Calu3 (cell line): ENCODE data around the gene UBE2E3. TPM values are rescaled to one million over a fixed set of nuclear protein-coding genes. Genes with fewer than 3 reads are reported as not detected.

Experiments
- BruUV-seq: library from RNA; stranded (reverse); fragments of 400-500 nt; replicated peaks from 2 replicates; lab custom pipeline; 2021; lab: Mats Ljungman, UMichigan
- CTCF ChIA-PET: fragments of 300-600 bp; sonication (Branson Sonifier 250); formaldehyde crosslinking; loops from one replicate; lab custom pipeline; 2022; ENCODE audit warnings: antibody characterized with exemption; lab: Charles Lee
- DNase-seq: peaks from one replicate; pipeline ENCODE4 v3.0.0; 2022
- H3K27ac Mint-ChIP-seq: one replicate; pipeline ENCODE4 v1.8.0; 2022; ENCODE audit warnings: mixed read lengths; ENCODE audit not compliant: unreplicated experiment
- H3K27me3 Mint-ChIP-seq: one replicate; pipeline ENCODE4 v1.8.0; 2022; ENCODE audit warnings: mixed read lengths; ENCODE audit not compliant: unreplicated experiment
- H3K36me3 Mint-ChIP-seq: one replicate; pipeline ENCODE4 v1.8.0; 2022; ENCODE audit warnings: mild to moderate bottlenecking, moderate library complexity, mixed read lengths; ENCODE audit not compliant: insufficient read depth, unreplicated experiment
- H3K4me1 Mint-ChIP-seq: one replicate; pipeline ENCODE4 v1.8.0; 2022; ENCODE audit warnings: mild to moderate bottlenecking, low read depth, mixed read lengths; ENCODE audit not compliant: unreplicated experiment
- H3K4me3 Mint-ChIP-seq: one replicate; pipeline ENCODE4 v1.8.0; 2022; ENCODE audit warnings: mild to moderate bottlenecking, low read depth, moderate library complexity, mixed read lengths; ENCODE audit not compliant: unreplicated experiment
- H3K9me3 Mint-ChIP-seq: one replicate; pipeline ENCODE4 v1.8.0; 2022; ENCODE audit warnings: low read depth, mixed read lengths; ENCODE audit not compliant: unreplicated experiment
- intact Hi-C: fragments of 100-400 bp; cut with micrococcal nuclease; formaldehyde crosslinking; loops from one replicate; pipeline ENCODE4 v1.10.0; 2022; ENCODE audit not compliant: unreplicated experiment
- total RNA-seq: library from RNA; stranded (reverse); gene quantifications from 2 replicates; pipeline ENCODE4 v1.2.3, GENCODE V29; 2022
- TF ChIP-seq, protein P1 (sequence below): fragments of 200-600 bp; IDR thresholded peaks from one replicate; pipeline ENCODE4 v1.8.0; 2022; ENCODE audit warnings: antibody characterized with exemption; ENCODE audit not compliant: unreplicated experiment

UBE2E3 gene
- total RNA-seq, 1 experiment from 2014 or later: 64.3 TPM

- DNase-seq: no peak
- intact Hi-C loops: no loop called here
- Mint-ChIP-seq H3K36me3 (no peaks in the 10 kb centered on the region), H3K27ac (no peak overlapping the region), H3K4me1 (no peaks in the 10 kb centered on the region), H3K27me3 (no peaks in the 10 kb centered on the region), H3K9me3 (no peaks in the 10 kb centered on the region), H3K4me3 (no peak overlapping the region)
- TF ChIP-seq, protein P1, sequence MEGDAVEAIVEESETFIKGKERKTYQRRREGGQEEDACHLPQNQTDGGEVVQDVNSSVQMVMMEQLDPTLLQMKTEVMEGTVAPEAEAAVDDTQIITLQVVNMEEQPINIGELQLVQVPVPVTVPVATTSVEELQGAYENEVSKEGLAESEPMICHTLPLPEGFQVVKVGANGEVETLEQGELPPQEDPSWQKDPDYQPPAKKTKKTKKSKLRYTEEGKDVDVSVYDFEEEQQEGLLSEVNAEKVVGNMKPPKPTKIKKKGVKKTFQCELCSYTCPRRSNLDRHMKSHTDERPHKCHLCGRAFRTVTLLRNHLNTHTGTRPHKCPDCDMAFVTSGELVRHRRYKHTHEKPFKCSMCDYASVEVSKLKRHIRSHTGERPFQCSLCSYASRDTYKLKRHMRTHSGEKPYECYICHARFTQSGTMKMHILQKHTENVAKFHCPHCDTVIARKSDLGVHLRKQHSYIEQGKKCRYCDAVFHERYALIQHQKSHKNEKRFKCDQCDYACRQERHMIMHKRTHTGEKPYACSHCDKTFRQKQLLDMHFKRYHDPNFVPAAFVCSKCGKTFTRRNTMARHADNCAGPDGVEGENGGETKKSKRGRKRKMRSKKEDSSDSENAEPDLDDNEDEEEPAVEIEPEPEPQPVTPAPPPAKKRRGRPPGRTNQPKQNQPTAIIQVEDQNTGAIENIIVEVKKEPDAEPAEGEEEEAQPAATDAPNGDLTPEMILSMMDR: no peak
- CTCF ChIA-PET: no interaction called here
- no TSS peak for BruUV-seq
Observed at GRCh38 chr2:180955101-180955500, 25.3 kb upstream of the UBE2E3 start.

DNA sequence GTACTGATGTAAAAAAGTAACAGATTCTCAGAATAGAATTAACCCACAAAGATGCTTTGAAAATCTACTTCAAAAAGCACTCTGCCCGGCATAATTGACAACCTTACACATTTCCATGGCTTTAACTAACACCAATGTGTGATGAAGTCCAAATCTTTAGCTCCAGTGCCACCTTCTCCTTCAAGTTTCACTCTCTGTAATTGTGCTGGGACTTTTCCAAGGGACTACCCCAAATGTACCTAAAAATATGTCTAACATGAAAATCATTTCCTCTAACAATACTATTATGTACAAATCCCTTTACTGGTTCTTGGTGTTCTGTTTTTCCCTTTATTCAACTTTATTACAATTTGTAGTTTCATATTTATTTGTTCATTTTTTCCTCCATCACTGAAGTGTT lies 20.6 kb upstream of the UBE2E3 start:
- H3K4me3 Mint-ChIP-seq: no peak overlapping the region
- H3K36me3 Mint-ChIP-seq: no peaks in the 10 kb centered on the region
- CTCF ChIA-PET: no interaction called here
- BruUV-seq: no TSS peak
- no peak overlapping the region for H3K27ac Mint-ChIP-seq
- H3K9me3 Mint-ChIP-seq: no peaks in the 10 kb centered on the region
- H3K4me1 Mint-ChIP-seq: no peaks in the 10 kb centered on the region
- DNase-seq: no peak
- intact Hi-C loops: no loop called here
- H3K27me3 Mint-ChIP-seq: no peaks in the 10 kb centered on the region
- TF ChIP-seq, protein P1: no peak

DNA sequence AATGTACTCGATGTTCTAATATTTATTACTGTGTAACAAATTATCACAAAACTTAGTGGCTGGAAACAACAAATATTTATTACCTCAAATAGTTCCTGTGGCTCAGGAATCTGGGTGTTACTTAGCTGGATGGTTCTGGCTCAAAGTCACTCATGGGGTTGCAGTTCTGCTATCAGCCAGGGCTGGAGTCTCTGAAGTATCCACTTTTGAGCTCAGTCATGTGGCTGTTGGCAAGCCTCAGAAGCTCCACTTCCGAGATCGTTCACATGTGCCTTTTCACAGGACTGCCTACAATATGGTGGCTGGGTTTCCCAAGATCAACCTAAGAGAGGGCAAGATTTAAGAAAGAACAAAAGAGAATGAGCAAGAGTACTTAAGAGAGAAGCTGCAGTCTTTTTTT lies 19.4 kb upstream of the UBE2E3 start:
- BruUV-seq: no TSS peak
- intact Hi-C loops: no loop called here
- no peak for DNase-seq
- TF ChIP-seq, protein P1: no peak
- Mint-ChIP-seq H3K4me1 (no peaks in the 10 kb centered on the region), H3K9me3 (no peaks in the 10 kb centered on the region), H3K4me3 (no peak overlapping the region), H3K36me3 (no peaks in the 10 kb centered on the region), H3K27ac (no peak overlapping the region), H3K27me3 (no peaks in the 10 kb centered on the region)
- CTCF ChIA-PET: no interaction called here

DNA sequence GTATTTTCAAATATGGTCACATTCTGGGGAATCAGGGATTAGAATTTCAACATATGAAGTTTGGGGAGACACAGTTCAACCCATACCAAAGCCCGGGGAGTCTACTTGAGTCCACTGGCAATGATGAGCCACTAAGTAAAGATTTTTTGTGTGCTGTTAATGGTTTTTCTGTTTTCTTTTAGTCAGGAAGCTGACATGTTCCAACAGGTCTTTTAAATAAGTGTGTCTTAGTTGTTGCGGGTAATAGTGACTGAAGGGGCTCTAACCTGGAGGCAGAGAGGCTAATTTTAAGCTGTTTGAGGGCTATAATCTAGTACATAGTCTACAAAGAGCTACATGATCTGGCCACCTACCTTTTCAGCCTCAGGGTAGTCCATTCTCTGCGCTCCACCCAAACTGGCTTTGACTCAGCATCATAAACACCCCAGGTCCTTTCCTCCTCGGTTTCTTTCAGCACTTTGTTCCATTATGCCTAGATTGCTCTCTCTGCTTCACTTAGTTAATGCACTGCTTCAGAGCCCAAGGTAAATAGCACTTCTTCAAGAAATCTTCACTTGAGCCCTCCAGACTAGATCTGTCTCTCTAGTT lies 17.6 kb upstream of the UBE2E3 start:
- no peaks in the 10 kb centered on the region for H3K9me3 Mint-ChIP-seq
- H3K27ac Mint-ChIP-seq: no peak overlapping the region
- H3K4me3 Mint-ChIP-seq: no peak overlapping the region
- no peaks in the 10 kb centered on the region for H3K27me3 Mint-ChIP-seq
- no TSS peak for BruUV-seq
- H3K4me1 Mint-ChIP-seq: no peaks in the 10 kb centered on the region
- TF ChIP-seq, protein P1: no peak
- intact Hi-C loops: no loop called here
- no peak for DNase-seq
- no peaks in the 10 kb centered on the region for H3K36me3 Mint-ChIP-seq
- CTCF ChIA-PET: no interaction called here
